Upper lobe of left lung (tissue), 4 donors: ENCODE data around the gene TAF1B.

Experiments
- CTCF ChIP-seq, 6 experiments: fragments of 450-650 bp in 4 of 6; fragments of 200-600 bp in 2 of 6; sonication (generic) in 2 of 6; IDR thresholded peaks; one replicate each; pipeline ENCODE4 v1.5.1; 2016 to 2019; ENCODE audit warnings: antibody characterized with exemption in 6 of 6
- EP300 ChIP-seq, 4 donors: sonication (generic); formaldehyde crosslinking; IDR thresholded peaks; one replicate each; pipeline ENCODE4 v1.5.1; 2017; ENCODE audit warnings: antibody characterized with exemption in 4 of 4, control low read depth in 2 of 4
- POLR2A ChIP-seq, 4 donors: fragments of 450-650 bp; IDR thresholded peaks; one replicate each; pipeline ENCODE4 v1.5.1; 2016 to 2017; ENCODE audit warnings: antibody characterized with exemption in 4 of 4, mild to moderate bottlenecking in 2 of 4
- POLR2AphosphoS5 ChIP-seq, 2 donors: sonication (generic); formaldehyde crosslinking; IDR thresholded peaks; one replicate each; pipeline ENCODE4 v1.5.1; 2017; ENCODE audit warnings: antibody characterized with exemption in 2 of 2

- TF ChIP-seq CTCF (IDR thresholded peaks at IDR 0.05) (no peak), POLR2A (IDR thresholded peaks at IDR 0.05) (no peak), POLR2AphosphoS5 (IDR thresholded peaks at IDR 0.05) (no peak), EP300 (IDR thresholded peaks at IDR 0.05) (no peak)
Measured at GRCh38 chr2:9966491-9967022, 123.3 kb downstream of the TAF1B start.
